DOHH2 (cell line): ENCODE measurements around the gene CAPS.

Experiments
- H3F3A ChIP-seq: fragments of 200-600 bp; sonication (generic), shearing (Covaris generic); 2 replicates; pipeline ENCODE4 v1.6.0; 2016; ENCODE audit warnings: antibody characterized with exemption, mild to moderate bottlenecking; ENCODE audit not compliant: control insufficient read depth, insufficient read depth
- H3K27ac ChIP-seq: fragments of 200-600 bp; sonication (generic); 2 replicates; pipeline ENCODE4 v1.5.1; 2014; ENCODE audit warnings: low read depth, mild to moderate bottlenecking, low read length, moderate library complexity
- H3K27me3 ChIP-seq: fragments of 200-600 bp; sonication (generic); 2 replicates; pipeline ENCODE4 v1.6.1; 2014; ENCODE audit warnings: mild to moderate bottlenecking, low read length, mixed read lengths; ENCODE audit not compliant: control insufficient read depth
- H3K36me3 ChIP-seq: fragments of 200-600 bp; sonication (generic); 2 replicates; pipeline ENCODE4 v1.6.1; 2014; ENCODE audit warnings: mild to moderate bottlenecking, low read length, moderate library complexity, mixed read lengths; ENCODE audit not compliant: control insufficient read depth
- H3K4me1 ChIP-seq: fragments of 200-600 bp; sonication (generic); 2 replicates; pipeline ENCODE4 v1.6.1; 2014; ENCODE audit warnings: mild to moderate bottlenecking, low read length, mixed read lengths; ENCODE audit not compliant: control insufficient read depth
- H3K4me2 ChIP-seq: fragments of 200-600 bp; sonication (generic); 2 replicates; pipeline ENCODE4 v1.6.0; 2014; ENCODE audit warnings: mild to moderate bottlenecking, low read length, moderate library complexity
- H3K4me3 ChIP-seq: fragments of 200-600 bp; sonication (generic); 2 replicates; pipeline ENCODE4 v1.5.1; 2014; ENCODE audit warnings: mild to moderate bottlenecking, low read length, mixed read lengths
- H3K79me2 ChIP-seq: fragments of 200-600 bp; sonication (generic); 2 replicates; pipeline ENCODE4 v1.6.1; 2014; ENCODE audit warnings: mild to moderate bottlenecking, low read length, mixed read lengths; ENCODE audit not compliant: control insufficient read depth
- H3K9me2 ChIP-seq: fragments of 200-600 bp; sonication (generic); replicated peaks from 2 replicates; pipeline ENCODE4 v1.6.1; 2014; ENCODE audit warnings: mild to moderate bottlenecking, low read length, mixed read lengths; ENCODE audit not compliant: control insufficient read depth
- H3K9me3 ChIP-seq: fragments of 200-600 bp; sonication (generic); 2 replicates; pipeline ENCODE4 v1.6.1; 2014; ENCODE audit warnings: antibody characterized with exemption, low read length, mixed read lengths; ENCODE audit not compliant: control insufficient read depth, insufficient read depth
- H4K20me1 ChIP-seq: fragments of 200-600 bp; sonication (generic); 2 replicates; pipeline ENCODE4 v1.6.0; 2014; ENCODE audit warnings: low read depth, mild to moderate bottlenecking, antibody characterized with exemption, low read length, moderate library complexity; ENCODE audit not compliant: control insufficient read depth, insufficient read depth
- CTCF ChIP-seq: fragments of 200-600 bp; sonication (generic); IDR thresholded peaks from one replicate; pipeline ENCODE4 v1.5.1; 2014; ENCODE audit warnings: antibody characterized with exemption, mild to moderate bottlenecking, low read depth, low read length; ENCODE audit not compliant: poor library complexity, severe bottlenecking
- EZH2phosphoT487 ChIP-seq: fragments of 200-600 bp; sonication (generic); IDR thresholded peaks from 2 replicates; pipeline ENCODE4 v1.6.1; 2017; ENCODE audit warnings: borderline replicate concordance, mild to moderate bottlenecking, antibody characterized with exemption, low read length, moderate library complexity, mixed read lengths

The CAPS gene

GRCh38 chr19:5934774-5935472 lies 20.9 kb downstream of the CAPS start:
- Histone ChIP-seq H4K20me1 (peaks cover under 1% of the 10 kb centered on the region; the same call in 1 of the 2 replicates), H3K9me3 (no peaks in the 10 kb centered on the region), H3K4me2 (no peak overlapping the region), H3K79me2 (peaks cover 23% of the 10 kb centered on the region), H3F3A (no peaks in the 10 kb centered on the region), H3K4me1 (no peaks in the 10 kb centered on the region), H3K9me2 (no peaks in the 10 kb centered on the region), H3K4me3 (no peak overlapping the region), H3K27me3 (no peaks in the 10 kb centered on the region), H3K36me3 (peaks cover 60% of the 10 kb centered on the region), H3K27ac (no peak overlapping the region)
- TF ChIP-seq CTCF: no peak
- TF ChIP-seq EZH2phosphoT487: no peak

- Histone ChIP-seq H3K4me2 (no peak overlapping the region), H3K4me1 (no peaks in the 10 kb centered on the region), H3K4me3 (no peak overlapping the region)
Measured at GRCh38 chr19:5935473-5936291, 21.6 kb downstream of the CAPS start.

GRCh38 chr19:5936292-5936592 lies 22.2 kb downstream of the CAPS start:
- H4K20me1 ChIP-seq: peaks cover 3% of the 10 kb centered on the region; the same call in 1 of the 2 replicates
- no peaks in the 10 kb centered on the region for H3F3A ChIP-seq
- no peak for TF ChIP-seq CTCF
- TF ChIP-seq EZH2phosphoT487: no peak
- no peaks in the 10 kb centered on the region for H3K9me3 ChIP-seq
- H3K4me1 ChIP-seq: no peaks in the 10 kb centered on the region
- H3K4me3 ChIP-seq: no peak overlapping the region
- peaks cover 31% of the 10 kb centered on the region for H3K79me2 ChIP-seq
- H3K27me3 ChIP-seq: no peaks in the 10 kb centered on the region
- H3K36me3 ChIP-seq: peaks cover 59% of the 10 kb centered on the region
- H3K27ac ChIP-seq: no peak overlapping the region
- H3K9me2 ChIP-seq: no peaks in the 10 kb centered on the region
- H3K4me2 ChIP-seq: no peak overlapping the region

More at GRCh38 chr19:5935473-5936291, 21.6 kb downstream of the CAPS start:
- Histone ChIP-seq H4K20me1 (peaks cover 3% of the 10 kb centered on the region; the same call in 1 of the 2 replicates), H3K9me2 (no peaks in the 10 kb centered on the region), H3K79me2 (peaks cover 30% of the 10 kb centered on the region), H3F3A (no peaks in the 10 kb centered on the region), H3K9me3 (no peaks in the 10 kb centered on the region), H3K27ac (no peak overlapping the region), H3K36me3 (peaks cover 60% of the 10 kb centered on the region), H3K27me3 (no peaks in the 10 kb centered on the region)
- TF ChIP-seq EZH2phosphoT487 (no peak), CTCF (no peak)
